GM12891 (cell line): ENCODE results near the gene OR51A4. TPM values are rescaled to one million over a fixed set of nuclear protein-coding genes. Genes with fewer than 3 reads are reported as not detected.

Experiments
- DNase-seq: peaks from one replicate; pipeline ENCODE4 v3.0.0; 2011; ENCODE audit warnings: low spot score; ENCODE audit not compliant: insufficient read length
- FAIRE-seq: peaks from 2 replicates; lab custom pipeline; 2011; peaks lifted over from hg19 to GRCh38; lab: Jason Lieb, UNC
- PAX5 ChIP-seq: IDR thresholded peaks from 2 replicates; pipeline ENCODE4 v1.6.1; 2011; ENCODE audit warnings: low read length, moderate library complexity, mild to moderate bottlenecking; ENCODE audit not compliant: insufficient read depth, severe bottlenecking
- POLR2A ChIP-seq: IDR thresholded peaks from 2 replicates; pipeline ENCODE4 v1.6.1; 2011; ENCODE audit warnings: low read depth, low read length, control low read depth
- POLR2AphosphoS5 ChIP-seq: IDR thresholded peaks from 2 replicates; pipeline ENCODE4 v1.6.1; 2011; ENCODE audit warnings: low read depth, low read length, control low read depth
- POU2F2 ChIP-seq: IDR thresholded peaks from 2 replicates; pipeline ENCODE4 v1.6.1; 2011; ENCODE audit warnings: low read depth, mild to moderate bottlenecking, control low read depth, low read length, moderate library complexity
- SPI1 ChIP-seq: IDR thresholded peaks from 2 replicates; pipeline ENCODE4 v1.6.1; 2011; ENCODE audit warnings: low read depth, low read length, control low read depth
- TAF1 ChIP-seq: IDR thresholded peaks from 2 replicates; pipeline ENCODE4 v1.6.1; 2011; ENCODE audit warnings: low read depth, low read length, control low read depth
- polyA plus RNA-seq: library from polyadenylated mRNA; unstranded; fragments of >200 nt; gene quantifications from one replicate; pipeline ENCODE4 v1.2.1, GENCODE V29; 2012; ENCODE audit warnings: low read depth, missing spikeins, inconsistent platforms; ENCODE audit not compliant: missing spikeins

Gene OR51A4, protein sequence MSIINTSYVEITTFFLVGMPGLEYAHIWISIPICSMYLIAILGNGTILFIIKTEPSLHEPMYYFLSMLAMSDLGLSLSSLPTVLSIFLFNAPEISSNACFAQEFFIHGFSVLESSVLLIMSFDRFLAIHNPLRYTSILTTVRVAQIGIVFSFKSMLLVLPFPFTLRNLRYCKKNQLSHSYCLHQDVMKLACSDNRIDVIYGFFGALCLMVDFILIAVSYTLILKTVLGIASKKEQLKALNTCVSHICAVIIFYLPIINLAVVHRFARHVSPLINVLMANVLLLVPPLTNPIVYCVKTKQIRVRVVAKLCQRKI
- polyA plus RNA-seq, result not detected

DNA sequence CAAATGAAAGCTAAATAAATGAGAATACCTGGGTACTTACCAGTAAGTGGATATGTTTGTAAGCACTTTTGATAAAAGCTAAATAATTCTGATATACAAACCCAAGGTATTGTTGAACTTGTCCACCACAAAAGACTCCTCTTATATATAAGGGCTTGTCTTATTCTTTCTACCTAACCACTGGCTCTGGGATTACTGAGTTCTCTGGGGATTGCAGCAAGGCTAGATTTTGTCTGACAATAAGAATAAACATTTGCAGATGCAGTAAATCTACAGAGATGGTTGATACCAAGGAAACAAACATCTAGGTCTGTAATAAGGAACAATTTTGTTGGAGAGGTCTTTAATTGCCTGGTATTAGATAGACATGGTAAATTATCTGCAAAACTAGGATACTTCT, at the start of gene OR51A4:
TSS of gene OR51A4 (minus strand) at position 101 of the 400 bp plus-strand sequence. CDS start 505 bp downstream, outside the sequence.
- no peak for FAIRE-seq
- no peak for DNase-seq
- TF ChIP-seq POLR2A (no peak), TAF1 (no peak), POU2F2 (no peak), POLR2AphosphoS5 (no peak), PAX5 (no peak), SPI1 (no peak)

DNA sequence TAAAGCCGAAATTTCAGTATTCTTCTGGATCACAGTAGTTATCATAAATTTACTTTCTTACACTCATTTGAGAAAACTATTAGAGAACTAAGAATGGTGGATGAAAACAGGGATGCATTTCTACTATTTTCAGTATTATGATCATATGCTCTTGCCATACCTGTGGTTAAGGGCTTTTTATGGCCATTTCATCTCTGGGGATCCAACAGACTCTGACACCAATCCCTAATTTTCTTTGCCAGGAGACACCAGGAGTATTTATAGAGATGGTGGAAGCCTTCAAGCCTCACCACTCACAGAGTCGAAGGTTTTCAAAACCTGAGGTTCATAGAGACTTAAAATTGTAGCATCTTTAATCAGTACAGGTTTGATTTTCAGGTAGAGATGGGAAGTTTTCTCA, 47.1 kb upstream of the OR51A4 start, which contains the start of gene OR51L1:
TSS of gene OR51L1 (plus strand) at position 301 of the 400 bp plus-strand sequence. CDS start 4,132 bp downstream, outside the sequence.
- FAIRE-seq (no peak), DNase-seq (no peak)
- TF ChIP-seq TAF1 (no peak), POU2F2 (no peak), SPI1 (no peak), POLR2AphosphoS5 (no peak), PAX5 (no peak), POLR2A (no peak)

DNA sequence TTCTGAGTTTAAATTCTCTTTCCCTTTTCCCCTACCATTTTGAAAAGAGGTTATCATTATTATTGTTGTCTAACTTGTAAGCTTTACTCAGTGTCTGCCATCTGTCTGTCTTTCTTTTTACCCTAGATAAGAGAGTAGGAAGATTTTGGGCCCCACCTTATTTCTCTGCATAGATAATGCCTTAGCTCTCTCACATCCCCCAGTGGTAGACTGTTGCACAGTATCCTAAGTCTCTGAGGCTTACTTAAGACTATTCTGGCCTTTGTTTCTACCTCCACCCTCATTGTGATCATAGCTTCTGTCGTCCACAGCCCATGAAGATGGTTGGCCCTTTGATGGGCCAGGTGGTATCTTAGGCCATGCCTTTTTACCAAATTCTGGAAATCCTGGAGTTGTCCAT, 43.7 kb upstream of the OR51A4 start:
- FAIRE-seq, result no peak
- DNase-seq, result no peak
- TF ChIP-seq POLR2A (no peak), SPI1 (no peak), TAF1 (no peak), POU2F2 (no peak), POLR2AphosphoS5 (no peak), PAX5 (no peak)

DNA sequence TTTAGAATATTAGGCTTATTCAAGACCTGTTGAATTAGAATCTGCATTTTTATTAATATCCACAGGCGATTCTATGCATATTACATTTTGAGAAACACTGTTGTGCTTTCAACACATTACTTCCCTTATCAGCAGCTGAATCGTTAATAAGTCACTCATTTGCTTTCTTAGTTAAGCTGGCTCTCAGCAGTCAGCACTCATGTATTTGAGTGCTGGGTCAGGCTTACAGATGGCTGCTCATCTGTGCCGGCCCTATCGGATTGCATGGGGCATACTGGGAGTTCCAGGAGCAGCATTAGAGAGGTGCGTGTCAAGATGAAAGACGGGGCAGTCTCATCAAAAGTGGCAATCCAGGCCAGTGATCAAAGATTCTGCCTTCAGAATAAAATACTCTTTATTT, 36.4 kb upstream of the OR51A4 start:
- FAIRE-seq, result no peak
- no peak for DNase-seq
- TF ChIP-seq TAF1, result no peak

DNA sequence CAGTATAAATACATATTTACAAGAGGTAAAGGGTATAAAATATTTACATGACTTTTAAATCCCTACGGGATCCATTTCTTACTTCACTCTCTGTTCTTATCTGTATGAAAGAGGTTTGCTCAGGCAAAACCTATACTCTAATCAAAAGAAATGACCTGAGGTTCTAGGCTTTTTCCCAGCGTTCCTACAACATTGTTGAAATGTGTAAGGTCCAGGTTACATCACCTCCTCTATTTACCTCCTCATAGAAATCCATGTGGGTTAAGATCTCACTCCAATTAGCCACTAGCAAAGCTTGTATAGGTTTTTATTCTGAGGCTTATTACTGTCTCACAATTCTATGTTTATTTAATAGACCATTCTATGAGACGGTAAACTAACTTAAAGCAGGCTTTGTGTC, 35.3 kb upstream of the OR51A4 start:
- DNase-seq, result no peak
- FAIRE-seq, result no peak
- TF ChIP-seq POLR2AphosphoS5, result no peak
- no peak for TF ChIP-seq POU2F2
- no peak for TF ChIP-seq PAX5
- no peak for TF ChIP-seq POLR2A
- TF ChIP-seq TAF1, result no peak
- TF ChIP-seq SPI1, result no peak

DNA sequence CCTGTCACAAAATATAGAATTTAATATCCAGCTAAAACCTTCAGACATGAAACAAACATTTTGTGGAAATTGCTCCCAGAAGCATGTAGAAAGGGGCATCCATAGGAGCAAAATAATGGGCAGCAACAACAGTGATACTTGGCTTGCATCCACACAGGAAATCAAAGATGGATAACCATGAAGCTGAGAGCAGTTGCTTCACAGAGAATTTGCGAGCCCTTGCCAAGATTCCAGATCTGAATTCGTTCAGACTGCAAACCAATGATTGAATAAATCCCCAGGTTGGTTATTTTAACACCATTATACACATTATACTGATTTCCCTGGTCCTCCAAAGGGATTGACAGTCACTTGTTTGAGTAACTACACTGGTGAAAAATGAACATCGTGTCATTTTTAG, 31.6 kb upstream of the OR51A4 start:
- FAIRE-seq (no peak), DNase-seq (no peak)
- no peak for TF ChIP-seq SPI1
- no peak for TF ChIP-seq TAF1
- TF ChIP-seq POLR2AphosphoS5, result no peak
- no peak for TF ChIP-seq POU2F2
- no peak for TF ChIP-seq PAX5
- TF ChIP-seq POLR2A, result no peak

DNA sequence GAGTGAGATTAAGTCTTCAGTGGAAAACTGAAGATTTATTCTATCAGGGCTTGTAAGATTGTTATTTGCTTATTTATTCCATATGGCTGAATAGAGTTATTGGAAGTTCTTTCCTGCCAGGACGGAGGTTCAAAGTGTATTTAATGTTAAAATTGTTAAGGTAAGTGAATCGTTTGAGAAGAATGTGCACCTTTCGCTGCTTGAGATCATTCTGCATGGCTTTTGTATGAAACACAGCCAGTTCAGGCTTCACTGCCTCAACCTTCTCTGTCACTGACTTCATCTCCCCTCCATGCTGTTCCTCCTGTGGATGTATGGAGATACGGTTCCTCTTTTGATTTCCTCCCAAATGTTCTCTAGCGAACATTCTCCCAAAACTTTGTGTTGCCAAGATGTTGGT, 28.0 kb upstream of the OR51A4 start:
- FAIRE-seq (no peak), DNase-seq (no peak)
- TF ChIP-seq SPI1, result no peak
- TF ChIP-seq PAX5, result no peak
- TF ChIP-seq POLR2AphosphoS5, result no peak
- TF ChIP-seq POLR2A, result no peak
- TF ChIP-seq TAF1, result no peak
- TF ChIP-seq POU2F2, result no peak

DNA sequence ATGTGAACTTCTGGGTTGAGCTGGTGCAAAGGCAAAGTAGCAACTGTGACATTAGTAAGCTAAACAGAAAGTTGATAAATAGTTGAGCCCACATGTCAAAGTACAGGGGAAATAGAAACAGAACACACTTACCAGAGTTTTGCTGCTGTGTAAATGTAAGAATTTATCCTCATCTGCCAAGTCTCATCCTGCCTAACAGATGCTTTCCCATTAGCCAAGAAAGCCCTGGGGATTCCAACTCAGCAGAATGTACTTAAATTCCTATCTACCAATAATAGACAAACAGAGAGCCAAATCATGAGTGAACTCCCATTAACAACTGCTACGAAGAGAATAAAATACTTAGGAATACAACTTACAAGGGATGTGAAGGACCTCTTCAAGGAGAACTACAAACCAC, 15.4 kb upstream of the OR51A4 start:
- TF ChIP-seq POLR2A (no peak), PAX5 (no peak), SPI1 (no peak), POLR2AphosphoS5 (no peak), POU2F2 (no peak)
- DNase-seq (no peak), FAIRE-seq (no peak)

DNA sequence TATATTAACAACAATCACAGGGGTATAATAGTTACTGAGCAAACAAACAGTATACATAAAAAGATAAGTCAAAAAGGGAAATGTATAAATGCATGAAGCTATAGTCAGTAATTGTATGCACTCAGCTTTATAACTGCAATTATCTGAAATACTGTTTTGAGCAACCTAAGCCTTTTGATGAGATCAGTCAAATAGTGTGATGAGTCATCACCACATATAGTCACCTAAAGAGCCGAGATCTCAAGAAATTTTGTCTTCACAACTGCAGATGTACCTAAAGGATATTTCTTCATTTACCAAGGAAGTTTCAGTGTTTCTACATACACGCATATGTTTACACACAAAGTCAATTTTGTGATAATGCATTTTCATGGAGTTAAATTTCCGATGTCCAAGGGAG, 13.5 kb upstream of the OR51A4 start:
- TF ChIP-seq POLR2A, result no peak
- TF ChIP-seq POLR2AphosphoS5, result no peak
- no peak for TF ChIP-seq PAX5
- no peak for TF ChIP-seq POU2F2
- no peak for TF ChIP-seq TAF1
- no peak for TF ChIP-seq SPI1
- FAIRE-seq, result no peak
- DNase-seq, result no peak
